SHP77 (cell line): Measurements from ENCODE around the gene SCO1.

Experiments used
- DNase-seq, 2 experiments: peaks; one replicate each; lab custom pipeline; 2025; lab: John Stamatoyannopoulos, UW

SCO1 gene

DNA sequence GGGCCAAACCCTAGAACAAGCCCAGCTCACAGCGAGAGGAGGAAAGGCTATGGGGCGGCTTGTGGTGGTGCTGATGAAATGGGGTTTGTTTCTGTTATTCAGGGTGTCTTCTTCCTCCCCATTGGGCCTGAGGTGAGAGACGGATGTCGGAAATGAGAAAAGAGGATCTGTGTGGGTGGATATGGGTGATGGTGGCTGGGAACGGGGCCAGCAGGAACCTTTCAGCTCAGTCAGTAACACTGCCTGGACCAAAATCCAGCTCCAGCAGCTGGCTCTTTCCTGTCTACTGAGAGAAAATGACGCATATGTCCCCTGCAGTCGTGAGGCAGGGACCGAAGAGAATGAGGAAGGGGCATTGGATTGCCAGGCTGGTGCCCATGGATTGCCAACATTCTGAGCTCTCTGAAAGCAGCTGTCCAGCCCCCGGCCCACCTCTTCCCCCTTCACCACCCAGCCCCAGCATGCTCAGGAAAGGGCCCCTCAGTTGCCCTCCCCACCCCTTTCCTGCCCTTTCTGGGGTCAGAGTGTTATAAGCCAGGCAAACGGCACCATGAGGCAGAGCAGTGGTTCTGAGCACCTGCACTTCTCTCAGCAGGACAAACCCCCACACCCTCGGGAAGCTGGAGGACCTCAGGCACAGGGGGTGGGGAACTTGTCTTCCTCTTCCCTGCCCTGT is 44.2 kb downstream of the SCO1 start:
- no peak for DNase-seq

- DNase-seq = no peak
Observed at GRCh38 chr17:10651927-10652326, 45.4 kb downstream of the SCO1 start.

GRCh38 chr17:10649602-10650001 is 47.7 kb downstream of the SCO1 start:
- no peak for DNase-seq

GRCh38 chr17:10648956-10649355 is 48.4 kb downstream of the SCO1 start:
- no peak for DNase-seq

DNA sequence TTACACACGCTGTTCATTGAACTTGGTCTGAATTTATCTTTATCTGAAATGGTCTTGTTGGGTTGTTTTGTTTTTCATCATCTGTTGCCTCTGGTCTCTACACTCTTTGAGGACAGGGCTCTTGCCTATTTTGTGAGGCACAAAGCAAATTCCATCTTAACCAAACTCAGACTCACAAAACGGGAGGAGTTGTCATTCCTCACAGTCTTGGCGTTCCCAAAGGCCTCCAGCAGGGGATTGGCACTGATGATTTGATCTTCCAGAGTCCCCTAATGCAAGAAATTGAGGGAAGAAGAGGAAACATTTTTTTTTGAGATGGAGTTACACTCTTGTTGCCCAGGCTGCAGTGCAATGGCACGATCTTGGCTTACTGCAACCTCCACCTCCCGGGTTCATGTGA is 49.0 kb downstream of the SCO1 start:
- DNase-seq = no peak

DNA sequence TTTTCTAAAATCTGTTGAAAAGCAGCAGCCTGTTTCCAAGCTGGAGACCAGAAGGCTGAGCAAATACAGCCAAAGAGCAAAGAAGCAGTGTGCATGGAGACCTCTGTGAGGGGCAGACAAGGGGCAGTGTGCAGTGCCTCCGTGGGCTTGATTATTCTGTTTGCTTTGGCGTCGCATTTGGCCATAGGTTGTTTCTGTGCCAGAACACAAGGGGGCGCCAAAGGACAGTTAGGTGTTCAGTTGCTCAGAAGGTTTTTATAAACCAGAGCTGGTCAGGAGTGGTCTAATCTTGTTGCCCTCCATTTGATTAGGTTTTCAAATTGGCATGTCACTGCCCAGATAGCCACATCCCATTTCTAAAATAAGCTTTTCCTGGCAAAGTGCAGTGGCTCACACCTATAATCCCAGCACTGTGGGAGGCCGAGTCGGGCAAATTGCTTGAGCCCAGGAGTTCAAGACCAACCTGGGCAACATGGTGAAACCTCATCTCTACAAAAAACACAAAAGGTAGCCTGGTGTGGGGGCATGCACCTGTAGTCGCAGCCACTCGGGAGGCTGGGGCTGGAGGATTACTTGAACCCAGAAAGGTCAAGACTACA is 50.8 kb downstream of the SCO1 start:
- peak; percentile 62 to 67 for DNase-seq

DNA sequence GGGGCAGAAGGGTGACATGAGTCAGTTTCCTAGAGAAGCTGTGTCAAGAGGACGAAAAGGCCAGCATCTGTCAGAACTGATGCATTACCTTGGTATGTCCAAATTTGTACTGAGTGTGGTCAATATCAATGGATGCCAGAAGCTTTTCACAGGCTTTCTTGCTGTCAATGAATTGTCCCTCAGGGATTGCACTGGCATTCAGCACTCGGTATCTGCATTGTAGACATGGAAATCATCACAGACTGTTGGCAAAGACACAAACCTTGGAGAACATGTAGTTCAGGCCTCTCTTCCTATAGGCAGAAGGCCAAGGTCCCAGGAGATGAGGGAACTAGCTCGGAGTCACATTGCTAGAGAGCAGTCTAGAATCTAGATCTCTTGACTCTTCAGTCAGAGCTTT is 56.9 kb downstream of the SCO1 start:
- DNase-seq = no peak

DNA sequence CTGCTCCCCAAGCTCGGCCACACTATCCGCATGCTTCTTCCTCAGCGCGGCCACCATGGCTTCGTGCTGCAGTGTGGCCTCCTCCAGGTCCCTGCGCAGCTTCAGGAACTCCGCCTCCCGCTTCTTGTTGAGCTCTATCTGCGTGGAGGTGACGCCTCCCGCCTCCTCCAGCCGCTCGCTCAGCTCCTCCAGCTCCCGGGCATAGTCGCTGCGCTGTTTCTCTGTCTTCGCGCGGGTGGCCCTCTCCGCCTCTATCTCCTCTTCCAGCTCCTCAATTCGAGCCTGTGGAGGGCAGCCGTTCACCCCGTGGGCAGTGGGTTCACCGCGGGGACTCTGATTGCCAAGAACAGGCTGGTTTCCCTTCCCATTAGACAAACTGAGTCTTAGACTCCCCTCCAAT is 59.2 kb downstream of the SCO1 start:
- no peak for DNase-seq

- DNase-seq = no peak
Observed at GRCh38 chr17:10635290-10635689, 62.0 kb downstream of the SCO1 start.

DNA sequence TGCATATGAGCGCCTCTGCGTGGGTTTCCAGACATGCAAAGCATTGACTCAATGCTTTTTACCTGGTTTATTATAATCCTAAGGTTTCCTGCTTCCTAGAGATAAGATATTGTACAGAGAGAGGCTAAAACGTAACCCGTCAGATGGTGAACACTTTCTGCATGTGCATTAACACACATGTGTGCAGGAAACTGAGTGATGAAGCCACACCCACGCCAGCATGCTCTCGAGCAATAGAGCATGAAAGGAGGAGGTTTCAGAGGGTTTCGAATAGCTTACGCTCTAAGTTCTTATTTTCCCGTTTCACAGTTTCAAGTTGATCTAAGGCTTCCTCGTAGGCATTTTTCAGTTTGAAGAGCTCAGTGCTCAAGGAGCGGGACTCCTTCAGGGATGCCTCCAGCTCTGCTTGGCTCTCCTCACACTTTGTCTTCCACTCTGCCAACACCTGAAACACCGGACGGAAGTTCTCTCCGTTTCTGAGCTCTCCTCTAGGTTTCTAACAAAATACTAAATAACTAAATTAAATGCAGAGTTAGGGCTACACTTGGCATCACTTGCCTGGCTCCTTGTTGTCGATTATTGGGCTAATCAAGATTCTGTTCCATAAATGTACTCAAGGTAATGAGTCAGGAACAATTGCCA is 63.5 kb downstream of the SCO1 start:
- no peak for DNase-seq

- DNase-seq = no peak
Observed at GRCh38 chr17:10631701-10632100, 65.6 kb downstream of the SCO1 start.

DNA sequence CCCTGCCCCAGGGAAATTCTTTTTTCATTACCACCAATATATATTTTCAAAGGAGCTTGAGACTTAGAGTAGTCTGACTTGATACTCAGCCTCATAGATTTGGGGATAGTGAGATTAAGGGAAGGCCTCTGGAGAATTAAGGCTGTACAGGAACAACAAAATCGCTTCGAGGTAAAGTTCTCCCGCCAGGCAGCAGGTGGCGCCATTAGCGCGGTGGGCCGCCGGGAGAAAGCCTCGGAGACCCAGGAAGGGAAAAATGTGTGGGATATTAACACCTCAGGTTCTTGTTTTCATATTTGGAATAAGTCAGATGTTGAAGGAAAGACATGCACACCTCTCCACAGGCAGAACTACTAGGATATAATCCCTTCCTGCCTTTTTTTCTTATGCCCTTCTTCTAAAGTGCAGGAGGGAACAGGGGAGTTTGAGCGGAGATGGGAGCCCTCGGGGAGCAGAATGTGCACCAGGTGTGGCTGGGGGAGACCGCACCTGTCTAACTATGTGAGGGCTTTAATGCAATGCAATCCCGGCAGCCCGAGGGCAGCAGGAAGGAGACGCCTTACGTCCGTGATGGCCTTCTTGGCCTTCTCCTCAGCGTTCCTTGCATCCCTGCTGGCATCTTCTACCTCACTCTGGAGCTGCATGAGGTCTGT is 66.2 kb downstream of the SCO1 start:
- peak in 1 of 2 experiments; percentile 7 for DNase-seq

DNA sequence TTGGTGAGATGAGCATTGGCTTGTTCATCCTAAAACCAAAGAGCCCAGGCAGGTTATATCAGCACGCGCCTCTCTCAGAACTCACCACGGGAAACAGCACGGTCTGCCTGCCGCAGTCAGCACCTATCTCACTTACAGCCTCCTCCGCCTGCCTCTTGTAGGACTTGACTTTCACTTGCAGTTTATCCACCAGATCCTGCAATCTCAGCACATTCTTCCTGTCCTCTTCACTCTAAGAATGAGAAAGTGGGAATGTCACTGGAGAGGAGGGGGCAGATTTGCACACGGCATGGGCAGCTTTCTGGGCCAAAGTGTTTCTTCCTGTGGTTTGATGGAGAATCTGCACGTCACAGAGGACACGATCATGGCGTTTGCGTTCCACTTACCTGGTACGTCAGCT is 67.6 kb downstream of the SCO1 start:
- no peak for DNase-seq

- peak in 1 of 2 experiments; percentile 14 for DNase-seq
Observed at GRCh38 chr17:10628756-10629155, 68.6 kb downstream of the SCO1 start.

GRCh38 chr17:10626390-10626789 is 70.9 kb downstream of the SCO1 start:
- no peak for DNase-seq

- no peak for DNase-seq
Observed at GRCh38 chr17:10624969-10625368, 72.4 kb downstream of the SCO1 start.

- DNase-seq = no peak
Observed at GRCh38 chr17:10623737-10624338, 73.5 kb downstream of the SCO1 start.

DNA sequence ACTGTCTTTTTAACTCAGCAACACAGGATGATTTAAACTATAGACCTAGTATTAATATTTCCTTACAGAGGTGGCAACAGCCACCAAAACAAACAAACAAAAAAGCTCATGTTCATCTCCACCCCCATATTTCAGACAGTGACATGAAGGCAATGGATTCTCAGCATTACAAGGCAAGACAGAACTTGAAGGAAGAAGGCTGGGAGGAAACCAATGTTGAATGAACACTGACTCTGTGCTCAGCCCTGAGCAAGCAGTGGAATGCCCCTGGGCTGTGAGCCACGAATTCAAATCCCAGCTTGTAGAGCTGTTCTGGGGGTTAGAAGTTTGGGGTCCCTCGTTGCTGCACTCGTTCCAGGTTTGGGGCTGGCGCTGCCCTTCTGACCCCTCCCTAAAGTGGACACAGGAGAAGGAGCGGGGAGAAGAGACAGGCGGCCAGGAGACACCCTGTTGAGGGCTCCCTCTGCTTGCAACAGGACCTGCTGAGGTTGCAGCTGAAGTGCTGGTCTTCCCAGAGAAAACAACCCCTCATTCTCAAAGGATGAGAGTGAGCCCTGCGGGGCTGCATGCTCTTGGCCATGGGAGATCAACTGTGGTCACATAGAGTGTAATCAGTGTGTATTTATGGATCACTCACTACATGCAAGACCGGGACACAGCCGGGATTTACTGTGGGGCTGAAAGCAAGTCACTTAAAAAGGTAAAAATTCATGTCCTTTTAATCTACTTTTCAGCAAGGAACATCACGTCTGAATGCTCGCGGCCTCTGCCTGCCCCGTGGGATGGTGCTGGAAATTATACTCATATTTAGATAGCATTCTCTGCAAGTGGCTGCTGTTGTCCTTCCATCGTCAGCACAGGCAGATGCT is 74.5 kb downstream of the SCO1 start:
- DNase-seq = no peak
